ENCODE data around the gene SCMH1.

DNA sequence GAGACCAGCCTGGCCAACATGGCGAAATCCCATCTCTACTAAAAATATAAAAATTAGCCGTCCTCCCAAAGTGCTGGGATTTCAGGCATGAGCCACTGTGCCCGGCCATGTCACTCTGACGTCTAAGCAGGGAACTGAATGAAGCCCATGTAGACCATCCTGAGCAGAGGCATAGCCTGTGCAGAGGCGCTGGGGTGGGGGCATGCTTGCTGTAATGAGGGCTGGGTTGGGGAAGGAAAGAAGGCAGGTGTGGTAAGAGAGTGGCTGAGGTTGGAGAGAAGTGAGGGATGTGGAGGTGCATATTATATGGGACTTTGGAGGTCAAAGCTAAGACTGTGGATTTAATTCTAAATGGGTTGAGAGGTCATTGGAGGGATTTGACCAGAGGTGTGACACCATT is 47.1 kb upstream of the SCMH1 start:
- TF ChIP-seq, protein P1, sequence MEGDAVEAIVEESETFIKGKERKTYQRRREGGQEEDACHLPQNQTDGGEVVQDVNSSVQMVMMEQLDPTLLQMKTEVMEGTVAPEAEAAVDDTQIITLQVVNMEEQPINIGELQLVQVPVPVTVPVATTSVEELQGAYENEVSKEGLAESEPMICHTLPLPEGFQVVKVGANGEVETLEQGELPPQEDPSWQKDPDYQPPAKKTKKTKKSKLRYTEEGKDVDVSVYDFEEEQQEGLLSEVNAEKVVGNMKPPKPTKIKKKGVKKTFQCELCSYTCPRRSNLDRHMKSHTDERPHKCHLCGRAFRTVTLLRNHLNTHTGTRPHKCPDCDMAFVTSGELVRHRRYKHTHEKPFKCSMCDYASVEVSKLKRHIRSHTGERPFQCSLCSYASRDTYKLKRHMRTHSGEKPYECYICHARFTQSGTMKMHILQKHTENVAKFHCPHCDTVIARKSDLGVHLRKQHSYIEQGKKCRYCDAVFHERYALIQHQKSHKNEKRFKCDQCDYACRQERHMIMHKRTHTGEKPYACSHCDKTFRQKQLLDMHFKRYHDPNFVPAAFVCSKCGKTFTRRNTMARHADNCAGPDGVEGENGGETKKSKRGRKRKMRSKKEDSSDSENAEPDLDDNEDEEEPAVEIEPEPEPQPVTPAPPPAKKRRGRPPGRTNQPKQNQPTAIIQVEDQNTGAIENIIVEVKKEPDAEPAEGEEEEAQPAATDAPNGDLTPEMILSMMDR (IDR thresholded peaks at IDR 0.05), result no peak
- TF ChIP-seq POLR2A (IDR thresholded peaks at IDR 0.05), result no peak
